Measurements from ENCODE around the gene NPSR1. TPM values are rescaled to one million over a fixed set of nuclear protein-coding genes. Genes with fewer than 3 reads are reported as not detected.
"Not testable (repeated sequence)": the region's sequence is repeated elsewhere in the genome, so short reads cannot be mapped to it uniquely, and the experiment has no call there.

The NPSR1 gene
- total RNA-seq, 1 experiment from 2014 or later = not detected

- no peak for DNase-seq (ENCODE audit: low read depth)
Observed at GRCh38 chr7:34835901-34836600, 178.0 kb downstream of the NPSR1 start.

GRCh38 chr7:34837316-34837715, 179.3 kb downstream of the NPSR1 start:
- DNase-seq (ENCODE audit: low read depth) = peak; percentile 39

DNA sequence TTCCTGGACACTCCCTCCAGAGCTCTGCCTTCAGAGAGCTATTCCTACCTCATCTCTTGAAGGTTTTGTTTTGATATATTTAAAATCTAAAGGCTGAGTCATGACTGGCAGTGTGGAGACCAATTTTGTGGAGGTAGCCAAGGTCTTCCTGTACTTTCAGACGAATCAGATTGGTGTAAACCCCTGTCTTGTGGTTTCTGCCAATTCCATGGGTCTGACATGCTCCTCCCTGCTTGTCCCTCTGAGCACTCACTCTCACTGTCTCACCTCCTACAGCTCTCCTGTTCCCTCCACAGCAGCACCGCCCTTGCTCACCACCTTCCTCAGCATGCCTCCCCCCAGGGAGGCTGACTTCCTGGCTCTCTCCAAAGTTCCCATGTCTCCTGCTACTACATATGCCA, 179.8 kb downstream of the NPSR1 start:
- peak; percentile 86 for DNase-seq (ENCODE audit: low read depth)

DNA sequence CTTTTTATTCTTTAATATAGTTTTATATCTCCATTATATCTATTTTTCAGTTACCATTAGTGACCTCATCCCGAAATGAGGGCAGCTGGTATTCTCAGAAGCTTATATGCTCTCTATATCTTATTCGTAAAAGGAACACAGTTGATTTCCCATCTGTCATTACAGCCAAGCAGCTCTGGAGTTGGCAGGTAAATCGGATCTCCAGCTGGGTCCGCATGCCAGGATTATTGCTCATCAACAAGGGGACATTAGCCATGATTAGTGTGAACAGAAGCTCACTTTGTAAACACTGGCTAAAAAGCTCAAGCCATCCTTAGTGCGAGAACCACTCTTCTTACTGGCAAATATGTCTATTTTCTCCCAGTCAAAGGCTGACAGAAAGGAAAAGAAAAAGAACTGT, 180.3 kb downstream of the NPSR1 start:
- DNase-seq (ENCODE audit: low read depth) = peak; percentile 61

GRCh38 chr7:34839645-34840044, 181.6 kb downstream of the NPSR1 start:
- no peak for DNase-seq (ENCODE audit: low read depth)

DNA sequence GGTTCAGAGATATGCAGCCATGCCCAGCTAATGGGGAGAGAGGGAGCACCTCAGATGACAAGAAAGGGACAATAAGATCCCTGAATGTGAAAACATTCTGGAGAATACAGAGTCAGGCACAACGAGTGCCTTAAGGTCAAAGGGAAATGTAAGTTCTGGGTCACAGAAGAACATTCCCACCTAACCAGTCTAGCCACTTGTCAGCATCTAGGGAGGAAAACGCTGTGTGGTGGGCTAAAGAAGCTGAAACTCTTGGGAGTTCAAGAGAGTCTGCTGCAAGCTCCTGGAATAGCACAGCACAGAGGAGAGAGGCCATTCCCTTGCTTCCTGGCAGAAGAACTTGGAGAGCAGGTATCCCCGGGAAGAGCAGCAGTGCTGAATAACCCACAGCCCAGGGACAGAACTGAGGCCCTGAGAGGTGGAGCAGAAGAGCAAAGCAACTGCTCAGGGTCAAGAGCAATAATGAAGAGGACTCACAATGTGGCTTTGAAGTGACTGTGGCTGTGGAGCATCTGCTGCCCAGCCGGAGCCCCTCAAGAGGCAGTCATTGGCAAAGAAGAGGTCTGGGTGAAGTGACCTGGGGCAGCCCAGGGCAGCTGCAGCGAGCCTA, 182.3 kb downstream of the NPSR1 start:
- no peak for DNase-seq (ENCODE audit: low read depth)

DNA sequence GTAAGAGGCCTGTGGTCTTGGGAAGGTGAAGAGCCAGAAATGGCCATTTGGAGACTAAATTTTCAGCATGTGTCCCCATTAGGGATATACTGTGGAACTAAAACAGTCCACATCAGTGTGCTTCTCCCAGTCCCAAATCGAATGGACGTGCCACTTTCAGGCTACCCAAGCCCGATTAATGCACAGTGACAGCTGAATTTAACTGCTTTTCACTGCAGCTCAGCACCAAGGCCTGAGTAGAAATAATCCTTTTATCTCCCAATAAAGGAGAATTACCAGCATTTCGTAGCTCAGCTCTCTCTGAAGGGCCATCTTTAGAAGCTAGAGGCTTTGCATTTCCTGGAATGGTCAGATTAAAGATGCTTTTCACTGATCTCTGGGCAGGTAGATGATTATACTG, 183.3 kb downstream of the NPSR1 start:
- DNase-seq (ENCODE audit: low read depth) = no peak

DNA sequence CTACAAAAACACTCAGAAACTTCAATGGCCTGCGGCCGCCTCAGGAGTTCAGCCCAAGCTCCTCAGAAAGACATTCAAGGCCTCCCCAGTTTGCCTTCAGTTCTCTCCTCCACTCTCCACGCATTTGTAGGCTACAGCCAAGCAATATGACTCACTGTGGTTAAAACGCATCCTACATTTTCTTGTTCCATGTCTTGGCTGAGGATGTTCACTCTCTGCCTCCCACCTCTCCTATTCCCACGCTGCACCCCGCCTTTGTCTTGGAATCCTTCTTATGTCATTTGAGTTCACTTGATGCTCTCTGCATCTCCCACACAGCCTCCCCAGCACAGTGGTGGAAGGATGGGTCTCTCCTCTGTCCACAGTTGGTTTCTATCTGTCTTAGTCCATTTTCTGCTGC, 184.8 kb downstream of the NPSR1 start:
- peak; percentile 34 for DNase-seq (ENCODE audit: low read depth)

GRCh38 chr7:34844406-34844805, 186.4 kb downstream of the NPSR1 start:
- DNase-seq (ENCODE audit: low read depth) = no peak

- no peak for DNase-seq (ENCODE audit: low read depth)
Observed at GRCh38 chr7:34844936-34845665, 187.1 kb downstream of the NPSR1 start.

- peak; percentile 48 for DNase-seq (ENCODE audit: low read depth)
Observed at GRCh38 chr7:34845666-34846361, 187.8 kb downstream of the NPSR1 start.

GRCh38 chr7:34846976-34847375, 189.0 kb downstream of the NPSR1 start:
- DNase-seq (ENCODE audit: low read depth) = no peak

GRCh38 chr7:34848670-34849069, 190.7 kb downstream of the NPSR1 start:
- no peak for DNase-seq (ENCODE audit: low read depth)

DNA sequence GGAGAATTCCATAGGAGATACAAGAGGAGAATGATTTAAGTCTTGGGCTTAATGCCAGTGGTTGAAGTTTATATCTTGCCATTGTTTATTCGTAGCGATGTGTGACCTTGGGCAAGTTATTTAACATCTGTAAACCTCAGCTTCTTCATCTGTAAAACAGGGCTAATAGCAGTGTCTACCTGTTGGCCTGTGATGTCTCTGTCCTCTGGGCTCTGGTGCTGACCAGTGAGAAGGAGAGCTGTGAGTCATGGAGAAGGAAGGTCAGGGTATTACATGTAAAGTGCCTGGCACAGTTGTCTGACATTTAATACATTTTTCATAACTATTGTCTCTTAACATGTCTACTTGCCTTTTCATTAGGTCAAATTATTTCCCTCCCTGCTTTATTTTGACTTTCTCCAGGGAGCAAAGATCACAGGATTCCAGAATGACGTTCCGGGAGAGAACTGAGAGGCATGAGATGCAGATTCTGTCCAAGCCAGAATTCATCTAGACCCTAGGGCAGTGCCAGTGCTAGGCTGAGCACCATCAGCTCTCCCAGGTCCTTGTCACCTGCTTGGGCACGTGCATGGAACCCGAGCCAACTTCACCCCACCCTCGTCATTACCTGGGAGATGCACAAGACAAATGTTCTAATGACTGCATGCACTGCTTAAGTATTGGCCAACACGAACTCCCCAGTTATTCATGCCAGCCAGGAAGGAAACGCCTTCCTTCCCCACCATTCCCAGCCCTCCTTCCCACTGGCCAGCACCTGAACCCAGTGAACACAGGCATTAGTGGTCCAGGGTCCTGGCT, 191.3 kb downstream of the NPSR1 start:
- peak; percentile 40 for DNase-seq (ENCODE audit: low read depth)

GRCh38 chr7:34849986-34850385, 192.0 kb downstream of the NPSR1 start:
- DNase-seq (ENCODE audit: low read depth) = no peak

DNA sequence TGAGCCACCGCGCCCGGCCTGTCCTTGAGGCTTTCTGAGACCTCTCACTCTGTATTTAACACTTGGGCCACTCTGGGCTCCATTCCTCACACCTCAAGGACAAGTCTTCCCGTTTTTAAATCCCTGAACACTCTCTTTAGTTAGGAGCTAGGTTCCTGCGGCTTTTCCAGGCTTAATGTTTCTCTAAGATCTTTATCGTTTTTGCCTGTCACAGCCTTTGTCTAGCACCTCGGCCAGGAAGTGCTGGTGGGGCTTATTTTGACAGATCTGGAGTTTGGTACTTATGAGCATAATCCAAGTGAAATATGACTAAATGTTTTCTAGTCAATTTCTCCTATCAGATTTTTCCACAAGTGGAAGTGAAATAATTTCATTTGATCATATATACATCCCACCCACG, 192.7 kb downstream of the NPSR1 start:
- DNase-seq (ENCODE audit: low read depth) = peak; percentile 20

DNA sequence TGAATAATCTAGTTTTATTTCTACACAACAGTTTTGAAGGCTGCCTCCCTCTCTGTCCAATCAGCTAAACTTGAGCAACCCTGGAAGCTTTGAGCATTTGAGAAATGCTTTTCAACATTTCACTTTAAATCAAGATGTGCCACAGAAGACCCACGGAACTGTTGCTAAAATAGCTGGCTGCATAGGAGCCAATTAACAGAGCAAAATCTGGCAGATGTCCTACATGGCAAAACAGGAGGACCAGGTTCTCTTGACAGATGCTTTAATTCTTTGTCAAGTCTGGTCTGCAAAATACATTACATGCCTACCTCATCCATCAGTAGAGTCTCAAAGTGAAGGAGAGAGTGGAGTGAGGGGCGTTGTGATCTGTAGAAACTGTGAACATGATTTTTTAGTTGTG, 193.4 kb downstream of the NPSR1 start:
- DNase-seq (ENCODE audit: low read depth) = no peak

DNA sequence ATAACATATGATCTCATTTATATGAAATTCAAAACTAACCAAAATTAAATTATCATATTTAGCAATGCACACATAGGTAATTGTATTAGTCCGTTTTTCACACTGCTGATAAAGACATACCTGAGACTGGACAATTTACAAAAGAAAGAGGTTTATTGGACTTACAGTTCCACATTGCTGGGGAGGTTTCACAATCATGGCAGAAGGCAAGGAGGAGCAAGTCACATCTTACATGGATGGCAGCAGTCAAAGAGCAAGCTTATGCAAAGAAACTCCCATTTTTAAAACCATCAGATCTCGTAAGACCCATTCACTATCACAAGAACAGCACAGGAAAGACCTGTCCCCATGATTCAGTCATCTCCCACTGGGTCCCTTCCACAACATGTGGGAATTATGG, 200.4 kb downstream of the NPSR1 start:
- DNase-seq (ENCODE audit: low read depth) = not testable (repeated sequence)

- DNase-seq (ENCODE audit: low read depth) = not testable (repeated sequence)
Observed at GRCh38 chr7:34859281-34859680, 201.3 kb downstream of the NPSR1 start.

GRCh38 chr7:34866222-34866621, 208.2 kb downstream of the NPSR1 start:
- DNase-seq (ENCODE audit: low read depth) = not testable (repeated sequence)

- peak; percentile 28 for DNase-seq (ENCODE audit: low read depth)
Observed at GRCh38 chr7:34867341-34867740, 209.3 kb downstream of the NPSR1 start.

Measured in M059J (cell line).